Fibroblast of the aortic adventitia (primary cell): Measurements from ENCODE around the gene MT1F. TPM values are rescaled to one million over a fixed set of nuclear protein-coding genes. Genes with fewer than 3 reads are reported as not detected.
A peak's percentile ranks its signal among the peaks of the same experiment; 100 is the strongest.

Experiments
- DNase-seq: peaks from one replicate; pipeline ENCODE4 v3.0.0-alpha.2; 2010; ENCODE audit warnings: low read depth
- H3K4me3 ChIP-seq: 2 replicates; pipeline ENCODE4 v1.5.1; 2011; ENCODE audit warnings: low read depth, mild to moderate bottlenecking, control low read depth, low read length, moderate library complexity
- CTCF ChIP-seq: IDR thresholded peaks from 2 replicates; pipeline ENCODE4 v1.5.1; 2011; ENCODE audit warnings: mild to moderate bottlenecking, low read length, control low read depth, inconsistent platforms; ENCODE audit not compliant: insufficient read depth
- total RNA-seq: library from RNA; depleted of rRNA; stranded (reverse); fragments of >200 nt; gene quantifications from 2 replicates; pipeline ENCODE4 v1.2.3, GENCODE V29; 2012; ENCODE audit warnings: low replicate concordance

Gene MT1F
- 0.18 TPM in 1 of 2 replicates, not detected in the other for total RNA-seq

GRCh38 chr16:56657555-56658326, at the start of gene MT1F:
Gene MT1F, plus strand, starts transcription at chr16:56657959. Its CDS starts 100 bp downstream, at chr16:56658059.
- no peak for DNase-seq
- TF ChIP-seq CTCF, result no peak
- H3K4me3 ChIP-seq, result peak within 1 kb of the TSS; percentile 55

GRCh38 chr16:56608043-56608875, 49.5 kb upstream of the MT1F start, which contains the start of gene MT2A:
Gene MT2A, plus strand, starts transcription at chr16:56608584. Its CDS starts 72 bp downstream, at chr16:56608656.
- DNase-seq, result peak; percentile 95
- no peak for TF ChIP-seq CTCF
- H3K4me3 ChIP-seq, result peak within 1 kb of the TSS; percentile 76

- TF ChIP-seq CTCF, result no peak
- H3K4me3 ChIP-seq, result peak overlapping the region; percentile 76
- DNase-seq, result peak; percentile 21
These were observed 48.8 kb upstream of the MT1F start for GRCh38 chr16:56608876-56609462.

- DNase-seq, result peak; percentile 88
- no peak for TF ChIP-seq CTCF
- H3K4me3 ChIP-seq, result peak overlapping the region; percentile 76
These were observed 48.3 kb upstream of the MT1F start for GRCh38 chr16:56609463-56609921.

- TF ChIP-seq CTCF, result no peak
- peak; percentile 90 for DNase-seq
- H3K4me3 ChIP-seq, result peak overlapping the region; percentile 76
These were observed 47.6 kb upstream of the MT1F start for GRCh38 chr16:56610017-56610608.

GRCh38 chr16:56610609-56611111, 47.1 kb upstream of the MT1F start:
- H3K4me3 ChIP-seq, result no peak overlapping the region
- DNase-seq, result peak; percentile 66
- no peak for TF ChIP-seq CTCF
